Body of pancreas (tissue), 4 donors: ENCODE measurements around the gene ABCF1.

Experiments
- CTCF ChIP-seq, 7 experiments: fragments of 450-650 bp in 4 of 7; fragments of 200-600 bp in 3 of 7; sonication (generic) in 3 of 7; IDR thresholded peaks; one replicate each; pipeline ENCODE4 v1.5.1; 2016 to 2019; ENCODE audit warnings: antibody characterized with exemption in 7 of 7
- POLR2A ChIP-seq, 3 donors: fragments of 450-650 bp; IDR thresholded peaks; one replicate each; pipeline ENCODE4 v1.6.1; 2016; ENCODE audit warnings: antibody characterized with exemption in 3 of 3, mild to moderate bottlenecking in 2 of 3

- TF ChIP-seq CTCF (IDR thresholded peaks at IDR 0.05) (no peak), POLR2A (IDR thresholded peaks at IDR 0.05) (peak in 2 of 3 donors; percentile 74 to 79)
These were observed 14.1 kb upstream of the ABCF1 start, which contains the start of gene PRR3 for GRCh38 chr6:30556906-30557682.
